Dedifferentiated amniotic fluid mesenchymal stem cell (primary cell): ENCODE data around the gene ICAM1.
"Not testable (repeated sequence)": the region's sequence is repeated elsewhere in the genome, so short reads cannot be mapped to it uniquely, and the experiment has no call there.

Experiments used
- DNase-seq: peaks from one replicate; pipeline ENCODE4 v3.0.0-alpha.2; 2016; ENCODE audit errors: extremely low spot score

ICAM1 gene

GRCh38 chr19:10241826-10242449 is 29.0 kb upstream of the ICAM1 start:
- DNase-seq = not testable (repeated sequence)

- no peak for DNase-seq
Observed at GRCh38 chr19:10243606-10244005, 27.3 kb upstream of the ICAM1 start.

GRCh38 chr19:10245189-10245939 is 25.6 kb upstream of the ICAM1 start:
- no peak for DNase-seq

GRCh38 chr19:10246511-10246910 is 24.4 kb upstream of the ICAM1 start:
- DNase-seq = no peak

- DNase-seq = peak; percentile 100
Observed at GRCh38 chr19:10251792-10252694, 18.9 kb upstream of the ICAM1 start, which contains the start of gene MRPL4. Gene MRPL4, plus strand, starts transcription at chr19:10252214. Its CDS starts 40 bp downstream, at chr19:10252254.

GRCh38 chr19:10252707-10253106 is 18.2 kb upstream of the ICAM1 start:
- DNase-seq = no peak

GRCh38 chr19:10254244-10254643 is 16.7 kb upstream of the ICAM1 start:
- DNase-seq = no peak

- no peak for DNase-seq
Observed at GRCh38 chr19:10255358-10255757, 15.6 kb upstream of the ICAM1 start.

- DNase-seq = no peak
Observed at GRCh38 chr19:10256551-10256950, 14.4 kb upstream of the ICAM1 start.

- DNase-seq = no peak
Observed at GRCh38 chr19:10256970-10257615, 13.8 kb upstream of the ICAM1 start.

- no peak for DNase-seq
Observed at GRCh38 chr19:10258080-10258710, 12.7 kb upstream of the ICAM1 start.

GRCh38 chr19:10259162-10259905 is 11.6 kb upstream of the ICAM1 start:
- DNase-seq = peak; percentile 76

- DNase-seq = no peak
Observed at GRCh38 chr19:10260141-10260584, 10.8 kb upstream of the ICAM1 start.

GRCh38 chr19:10262771-10263170 is 8.1 kb upstream of the ICAM1 start:
- DNase-seq = no peak

GRCh38 chr19:10266706-10267105 is 4.2 kb upstream of the ICAM1 start:
- no peak for DNase-seq

GRCh38 chr19:10268071-10268470 is 2.8 kb upstream of the ICAM1 start:
- no peak for DNase-seq

- peak; percentile 67 for DNase-seq
Observed at GRCh38 chr19:10269333-10270179, 1.4 kb upstream of the ICAM1 start.

GRCh38 chr19:10270180-10270615 is 722 bp upstream of the ICAM1 start:
- DNase-seq = no peak

- DNase-seq = no peak
Observed at GRCh38 chr19:10271543-10272086, 695 bp downstream of the ICAM1 start.
